GM18502 (cell line): ENCODE data around the gene CATSPERE.

Experiments used
- ATAC-seq: cut with Tn5 transposase; IDR thresholded peaks from one replicate; pipeline ENCODE4 v1.9.1; 2021; ENCODE audit warnings: mild to moderate bottlenecking; ENCODE audit not compliant: unreplicated experiment, poor library complexity

The CATSPERE gene

DNA sequence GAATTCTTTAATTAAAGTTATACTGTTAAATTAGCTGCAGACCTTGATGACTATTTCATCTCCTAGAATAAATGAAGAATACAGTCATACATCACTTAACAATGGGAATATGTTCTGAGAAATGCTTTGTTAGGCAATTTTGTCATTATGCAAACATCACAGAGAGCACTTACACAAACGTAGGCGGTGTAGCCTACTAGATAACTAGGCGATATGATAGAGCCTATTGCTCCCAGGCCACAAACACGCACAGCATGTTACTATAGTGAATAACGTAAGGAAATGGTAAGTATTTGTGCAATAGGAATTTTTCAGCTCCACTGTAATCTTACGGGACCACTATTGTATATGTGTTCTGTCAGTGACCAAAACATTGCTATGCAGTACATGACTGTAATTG, 154.2 kb downstream of the CATSPERE start:
- no peak for ATAC-seq

DNA sequence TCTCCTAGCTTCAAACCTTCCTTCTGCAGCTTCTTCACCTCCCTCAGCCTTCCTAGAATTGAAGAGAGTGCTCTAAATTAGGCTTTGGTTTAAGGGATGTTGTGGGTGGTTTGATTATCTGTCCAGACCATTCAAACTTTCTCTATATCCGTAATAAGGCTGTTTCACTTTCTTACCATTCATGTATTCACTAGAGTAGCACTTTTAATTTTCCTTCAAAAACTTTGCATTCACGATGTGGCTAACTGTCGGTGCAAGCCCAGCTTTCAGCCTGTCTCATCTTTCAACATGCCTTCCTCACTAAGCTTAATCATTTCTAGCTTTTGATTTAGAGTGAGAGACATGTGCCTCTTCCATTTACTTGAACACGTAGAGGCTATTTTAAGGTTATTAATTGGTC, 165.6 kb downstream of the CATSPERE start:
- ATAC-seq: no peak

DNA sequence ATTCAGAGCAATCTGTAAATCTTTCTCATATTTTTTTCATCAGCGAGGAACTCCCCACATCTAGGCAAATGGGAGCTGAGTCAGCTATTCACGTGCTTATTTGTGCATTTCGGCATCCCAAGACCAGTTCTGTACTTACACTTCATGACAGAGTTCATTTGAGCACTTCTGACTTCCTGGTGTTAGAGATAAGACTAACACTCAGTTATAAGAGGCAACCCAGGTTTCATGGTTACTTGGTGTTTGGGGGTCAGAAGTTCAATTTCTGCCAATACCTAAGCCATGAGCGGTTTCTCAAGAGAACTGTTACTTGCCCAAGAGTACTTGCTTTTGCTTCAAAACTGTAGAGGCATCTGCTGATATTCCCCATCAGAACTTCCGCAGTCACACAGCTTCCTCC, 167.7 kb downstream of the CATSPERE start:
- ATAC-seq: no peak

DNA sequence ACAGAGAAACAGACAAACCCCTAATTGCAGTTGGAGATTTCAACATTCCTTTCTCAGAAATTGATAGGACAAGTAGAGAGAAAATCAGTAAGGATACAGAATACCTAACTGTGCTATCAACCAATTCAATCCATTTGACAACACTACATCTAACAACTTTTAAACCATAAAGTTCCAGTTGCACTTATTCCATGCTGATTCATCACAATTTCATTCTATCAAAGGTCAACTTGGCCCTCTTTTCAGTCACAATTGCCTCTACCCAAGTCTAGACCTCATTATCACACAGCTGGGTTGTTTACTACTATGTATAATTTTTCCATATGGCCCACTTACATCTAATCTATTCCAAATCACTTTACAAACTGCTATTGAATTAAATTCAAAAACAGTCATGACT, 172.1 kb downstream of the CATSPERE start:
- no peak for ATAC-seq

DNA sequence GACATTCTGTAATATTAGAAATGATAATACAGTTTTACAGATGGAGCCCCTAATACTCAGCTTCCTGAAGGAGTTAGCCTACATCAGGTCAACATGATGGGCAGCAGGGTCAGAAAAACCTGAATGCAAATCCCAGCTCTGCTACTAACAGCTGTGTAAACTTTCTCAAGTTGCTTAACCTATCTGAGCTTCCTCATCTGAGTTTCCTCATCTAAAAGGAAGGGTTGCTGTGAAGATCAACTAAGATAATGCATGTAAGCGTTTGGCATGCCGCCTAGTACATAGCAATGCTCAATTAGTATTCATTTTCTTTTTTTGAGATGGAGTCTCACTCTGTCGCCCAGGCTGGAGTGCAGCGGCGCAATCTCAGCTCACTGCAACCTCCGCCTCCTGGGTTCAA, 173.5 kb downstream of the CATSPERE start:
- ATAC-seq: no peak

GRCh38 chr1:244636488-244637259, 175.6 kb downstream of the CATSPERE start:
- no peak for ATAC-seq

- no peak for ATAC-seq
Observed at GRCh38 chr1:244639561-244639960, 178.5 kb downstream of the CATSPERE start.

DNA sequence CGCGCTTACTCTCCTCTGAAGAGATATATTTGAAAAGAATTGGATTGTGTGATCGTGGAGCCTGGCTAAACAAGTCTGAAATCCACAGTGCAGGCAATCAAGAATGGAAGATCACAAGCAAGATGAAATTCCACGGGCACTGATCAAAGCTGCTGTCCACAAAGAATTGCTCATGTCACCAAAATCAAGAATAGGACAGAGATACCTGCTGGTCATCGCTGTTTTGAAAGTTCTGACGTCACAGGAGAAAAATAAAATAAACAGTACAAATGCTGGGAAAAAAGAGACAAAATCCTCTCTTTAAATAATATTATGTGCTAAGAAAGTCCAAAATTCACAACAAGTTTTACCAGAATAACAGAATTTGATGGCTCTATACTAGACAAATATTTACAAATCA, 179.8 kb downstream of the CATSPERE start:
- ATAC-seq: no peak

GRCh38 chr1:244642526-244642925, 181.5 kb downstream of the CATSPERE start:
- ATAC-seq: no peak

- ATAC-seq: no peak
Observed at GRCh38 chr1:244642988-244643387, 181.9 kb downstream of the CATSPERE start.

DNA sequence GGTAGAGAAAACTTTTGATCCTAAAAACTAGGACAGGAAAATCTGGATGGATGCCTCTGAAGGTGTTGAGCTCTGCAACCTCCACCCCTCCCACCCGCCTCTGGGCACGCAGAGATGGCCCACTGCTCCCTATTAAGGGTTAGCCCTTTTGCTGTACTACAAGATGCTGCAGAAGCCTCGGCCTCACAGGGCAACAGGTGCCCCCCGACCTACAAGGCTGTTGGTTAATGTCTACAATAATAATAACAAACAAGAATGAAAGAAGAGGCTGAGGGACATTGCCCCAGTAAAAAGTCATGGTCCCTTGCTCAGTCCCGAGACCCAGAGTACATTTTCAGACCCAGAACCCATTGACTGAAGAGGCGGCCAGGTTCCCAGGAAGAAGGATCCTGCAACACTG, 184.3 kb downstream of the CATSPERE start:
- ATAC-seq: no peak

GRCh38 chr1:244645890-244646289, 184.8 kb downstream of the CATSPERE start:
- ATAC-seq: no peak

DNA sequence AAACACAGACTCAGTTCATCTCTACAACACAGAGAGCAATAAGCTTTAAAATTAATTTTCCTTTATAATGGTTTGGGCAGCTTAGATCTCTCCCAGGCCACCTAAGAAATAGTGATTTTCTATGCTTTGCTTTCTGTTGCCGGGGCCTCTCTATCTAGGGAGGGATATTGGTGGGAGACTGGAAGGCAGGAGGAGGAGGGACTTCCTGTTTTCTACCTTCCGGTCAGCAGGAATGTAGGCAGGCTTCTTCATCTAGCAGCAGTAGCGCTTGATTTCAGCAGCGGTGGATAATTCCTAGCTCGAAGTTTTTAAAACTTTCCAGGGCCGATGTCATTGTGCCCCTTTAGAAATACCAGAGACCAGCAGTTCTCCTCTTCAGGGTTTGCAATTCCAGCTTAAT, 186.7 kb downstream of the CATSPERE start:
- no peak for ATAC-seq

DNA sequence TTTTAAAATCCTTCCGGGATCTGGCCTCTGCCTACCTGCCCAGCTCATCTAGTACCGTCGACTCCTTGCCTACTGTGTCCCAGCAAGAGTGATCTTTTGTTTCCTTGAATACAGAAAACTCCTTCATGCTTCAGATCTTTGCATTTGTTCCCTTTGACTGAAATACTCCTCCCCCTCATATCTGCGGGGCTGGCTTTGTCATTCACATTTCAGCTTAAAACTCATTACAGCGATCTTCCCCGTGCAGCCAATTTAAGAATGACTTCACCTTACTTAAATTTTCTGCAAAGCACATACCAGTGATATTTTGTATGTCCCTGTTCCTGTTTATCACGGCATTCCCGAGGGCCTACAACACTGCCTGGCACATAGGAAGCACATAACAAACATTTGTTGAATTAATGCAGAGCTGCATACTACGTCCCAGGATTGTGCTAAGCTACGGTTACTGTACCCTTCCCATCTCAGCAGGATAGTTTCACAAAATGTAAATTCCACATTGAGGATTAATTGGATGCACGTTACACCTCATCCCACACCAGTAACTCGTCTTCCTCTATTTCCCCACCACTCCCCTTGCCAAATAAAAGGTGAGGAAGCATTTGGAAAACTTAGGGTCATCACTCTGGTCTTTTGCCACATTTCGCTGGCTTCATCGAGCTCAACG, 191.0 kb downstream of the CATSPERE start:
- ATAC-seq: no peak

DNA sequence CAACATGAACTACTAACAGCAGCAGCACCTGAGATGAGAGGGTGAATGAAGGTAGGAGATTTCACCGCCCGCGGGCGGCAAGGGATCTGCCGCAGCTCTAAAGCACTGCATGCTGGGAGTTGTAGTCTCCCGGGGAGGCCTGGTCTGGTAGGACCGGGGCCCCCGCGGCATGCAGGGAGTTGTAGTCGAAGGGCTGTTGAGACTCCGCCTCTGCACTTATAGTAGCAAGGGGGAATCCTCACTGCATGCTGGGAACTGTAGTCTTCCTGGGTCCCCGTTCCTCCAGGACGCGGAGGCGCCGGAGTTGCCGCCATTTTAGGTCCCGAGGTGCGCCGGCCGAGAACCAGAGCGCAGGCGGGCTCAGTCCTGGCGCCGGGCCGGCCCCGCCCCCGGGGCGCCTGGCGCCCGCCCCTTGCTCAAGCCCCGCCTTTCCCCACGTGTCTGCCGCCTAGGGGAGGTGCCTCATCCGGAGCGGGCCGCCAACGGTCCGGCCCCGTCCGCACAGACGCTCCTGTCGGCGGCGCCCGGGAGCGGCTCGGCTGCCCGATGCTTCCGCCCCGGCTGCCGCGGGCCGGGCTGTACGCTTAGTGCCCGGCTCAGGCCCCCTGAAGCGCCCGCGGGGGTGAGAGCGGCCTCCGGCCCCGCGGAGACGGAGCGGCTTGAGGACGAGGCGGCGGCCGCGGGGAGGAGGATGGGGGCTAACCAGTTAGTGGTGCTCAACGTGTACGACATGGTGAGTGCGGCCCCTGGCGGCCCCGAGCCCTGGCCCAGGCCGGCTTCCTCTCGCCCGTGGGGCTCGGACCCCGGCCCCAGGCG, 191.8 kb downstream of the CATSPERE start, which contains the start of gene DESI2:
TSS of gene DESI2 (plus strand) at position 504 of the 816 bp plus-strand sequence. CDS start at position 692, 188 bp downstream.
- peak; percentile 96 for ATAC-seq

DNA sequence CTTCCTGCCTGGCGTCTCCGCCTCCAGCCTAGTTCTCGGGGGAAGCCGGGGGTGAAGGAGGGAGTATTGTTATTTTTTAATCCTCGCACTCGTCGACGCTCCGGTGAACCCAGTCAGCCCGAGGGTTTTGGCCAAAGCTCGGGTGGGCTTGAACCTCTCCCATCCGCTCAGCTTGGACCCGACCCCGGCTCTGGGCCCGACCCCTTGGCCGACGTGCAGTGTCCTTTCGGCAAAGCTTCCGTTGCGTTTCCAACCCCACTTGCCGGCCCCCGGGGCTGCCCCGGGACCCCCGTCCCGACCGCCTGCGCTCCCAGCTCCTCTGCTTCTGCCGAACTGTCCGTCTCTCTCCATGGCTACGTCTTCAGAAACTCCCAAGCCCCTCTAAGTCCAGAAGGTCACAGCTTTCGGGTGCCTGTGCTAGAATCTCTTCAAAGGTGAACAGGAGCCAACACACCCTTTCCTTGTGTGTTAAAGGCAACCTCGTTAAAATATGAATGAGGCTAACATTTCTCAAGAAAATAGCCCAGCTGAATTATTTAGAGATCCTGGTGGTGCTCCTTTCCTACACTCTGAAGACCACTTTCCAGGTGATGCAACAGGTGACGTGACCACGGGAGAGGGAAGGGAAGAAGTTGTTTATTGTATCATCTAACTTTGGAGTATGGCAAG, 192.5 kb downstream of the CATSPERE start:
- ATAC-seq: no peak

DNA sequence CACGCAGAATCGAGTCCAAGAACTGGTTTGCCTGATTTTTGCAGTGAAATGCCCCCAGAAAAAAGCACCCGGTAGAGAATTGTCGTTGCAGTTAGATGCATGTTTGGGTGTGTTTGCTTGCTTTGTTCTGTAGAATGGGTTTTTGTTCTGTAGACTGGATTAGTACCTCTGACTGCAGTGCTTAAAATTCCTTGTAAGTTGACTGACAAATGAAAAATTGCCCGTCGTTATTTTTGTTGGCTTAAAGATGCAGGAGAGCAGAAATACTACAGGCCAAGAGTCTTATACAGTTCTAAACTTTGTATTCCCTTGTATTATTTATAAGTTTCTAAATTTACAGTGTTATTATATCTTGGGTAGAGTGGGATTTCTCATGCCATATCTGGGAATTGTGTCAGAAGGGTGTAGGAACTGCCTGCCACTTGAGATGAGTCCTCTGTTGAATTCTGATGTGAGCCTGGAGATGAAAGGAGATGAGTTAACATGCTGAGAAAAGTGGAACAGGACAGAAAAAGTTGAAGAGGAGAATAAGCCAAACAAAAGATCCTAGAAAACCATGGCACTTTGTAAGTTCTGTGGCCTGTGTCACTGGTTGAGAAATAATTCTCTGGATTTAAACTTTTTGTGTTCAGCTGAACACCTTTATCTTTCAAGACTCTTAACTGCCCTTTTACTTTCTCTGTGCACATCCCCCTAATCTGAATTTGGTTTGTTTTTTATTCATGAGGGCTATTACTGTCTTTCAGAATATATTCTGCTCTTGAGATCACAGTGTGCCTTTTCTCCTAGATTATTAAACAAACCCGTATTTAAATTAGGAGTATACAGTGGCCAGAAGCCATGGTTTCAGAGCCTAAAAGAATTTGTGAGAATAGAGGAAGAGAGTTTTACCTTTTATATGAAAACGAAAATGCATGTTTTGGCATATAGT, 193.3 kb downstream of the CATSPERE start:
- no peak for ATAC-seq

DNA sequence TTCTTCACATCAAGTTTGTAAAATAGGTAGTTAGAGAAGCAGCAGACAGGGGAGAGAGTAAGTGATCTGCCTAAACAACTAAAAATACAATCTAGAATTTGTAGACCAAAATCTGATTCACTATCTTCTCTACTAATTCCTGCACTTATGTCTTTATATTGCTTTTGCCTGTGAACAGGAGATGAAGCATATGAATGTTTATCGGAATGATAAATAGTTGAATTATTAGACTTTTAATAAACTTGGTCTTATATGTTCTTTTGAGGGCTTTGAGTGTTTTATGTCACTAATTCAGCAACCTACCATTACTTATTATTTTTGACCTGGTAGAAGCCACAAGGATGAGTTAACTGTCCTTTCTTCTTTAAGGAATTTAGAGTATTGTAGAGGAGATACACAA, 194.1 kb downstream of the CATSPERE start:
- ATAC-seq: no peak

DNA sequence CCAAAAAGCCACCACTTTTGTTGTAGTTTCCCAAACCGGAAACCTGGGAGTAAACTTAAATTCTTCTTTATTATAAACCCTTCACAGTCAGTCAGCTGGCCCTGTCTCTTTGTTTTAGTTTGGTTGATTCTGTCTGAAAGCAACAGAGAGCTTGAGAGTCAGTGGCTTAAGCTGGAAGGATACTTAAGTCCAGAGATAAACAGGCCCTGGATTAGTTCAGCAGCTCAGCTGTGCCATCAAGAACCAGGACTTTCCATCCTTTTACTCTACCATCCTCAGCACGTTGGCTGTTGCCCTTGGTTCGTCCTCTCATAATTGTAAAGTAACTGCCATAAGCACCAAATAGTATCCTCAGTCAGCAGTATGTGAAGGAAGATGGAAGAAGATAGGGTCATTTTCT, 196.3 kb downstream of the CATSPERE start:
- ATAC-seq: no peak
